Activated CD4-positive, alpha-beta T cell treated with anti-CD3 and anti-CD28 coated beads for 36 hours (primary cell): ENCODE data around the gene TMEM82. TPM values are rescaled to one million over a fixed set of nuclear protein-coding genes. Genes with fewer than 3 reads are reported as not detected.
"Not testable (repeated sequence)": the region's sequence is repeated elsewhere in the genome, so short reads cannot be mapped to it uniquely, and the experiment has no call there.

ENCODE experiments used
- ATAC-seq: fragments of 200-7000 bp; cut with Tn5 transposase; one replicate; pipeline ENCODE4 v1.10.0; 2021; ENCODE audit warnings: mild to moderate bottlenecking, moderate library complexity
- CTCF ChIA-PET: fragments of 350-600 bp; sonication (Branson Sonifier 250); formaldehyde crosslinking; loops from one replicate; lab custom pipeline; 2021; ENCODE audit warnings: antibody characterized with exemption; lab: Charles Lee
- POLR2A ChIA-PET: fragments of 350-600 bp; sonication (Branson Sonifier 250); formaldehyde crosslinking; loops from one replicate; lab custom pipeline; 2021; ENCODE audit warnings: antibody characterized with exemption, inconsistent platforms; lab: Charles Lee
- DNase-seq: peaks from one replicate; pipeline ENCODE4 v3.0.0-alpha.2; 2020
- H3K27ac Mint-ChIP-seq: one replicate; pipeline ENCODE4 v1.8.0; 2021; ENCODE audit warnings: mixed read lengths
- H3K27me3 Mint-ChIP-seq: one replicate; pipeline ENCODE4 v1.8.0; 2021; ENCODE audit warnings: mixed read lengths
- H3K36me3 Mint-ChIP-seq: one replicate; pipeline ENCODE4 v1.8.0; 2021; ENCODE audit warnings: low read depth, mixed read lengths
- H3K4me1 Mint-ChIP-seq: one replicate; pipeline ENCODE4 v1.8.0; 2021; ENCODE audit warnings: mixed read lengths
- H3K4me3 Mint-ChIP-seq: one replicate; pipeline ENCODE4 v1.8.0; 2021; ENCODE audit warnings: mild to moderate bottlenecking, moderate library complexity, mixed read lengths
- H3K9me3 Mint-ChIP-seq: one replicate; pipeline ENCODE4 v1.8.0; 2021; ENCODE audit warnings: low read depth, mixed read lengths
- intact Hi-C, 2 experiments: fragments of 100-400 bp; cut with DNase I in 1 of 2; cut with micrococcal nuclease in 1 of 2; formaldehyde crosslinking; loops; one replicate each; pipeline versions ENCODE4 v1.14.2 to v1.15.1; 2022 to 2024; cut with DNase I, micrococcal nuclease
- total RNA-seq, 2 experiments: library from RNA; stranded (reverse); gene quantifications; one replicate each; pipeline ENCODE4 v1.2.3, GENCODE V29; 2021

Gene TMEM82
- total RNA-seq: not detected

DNA sequence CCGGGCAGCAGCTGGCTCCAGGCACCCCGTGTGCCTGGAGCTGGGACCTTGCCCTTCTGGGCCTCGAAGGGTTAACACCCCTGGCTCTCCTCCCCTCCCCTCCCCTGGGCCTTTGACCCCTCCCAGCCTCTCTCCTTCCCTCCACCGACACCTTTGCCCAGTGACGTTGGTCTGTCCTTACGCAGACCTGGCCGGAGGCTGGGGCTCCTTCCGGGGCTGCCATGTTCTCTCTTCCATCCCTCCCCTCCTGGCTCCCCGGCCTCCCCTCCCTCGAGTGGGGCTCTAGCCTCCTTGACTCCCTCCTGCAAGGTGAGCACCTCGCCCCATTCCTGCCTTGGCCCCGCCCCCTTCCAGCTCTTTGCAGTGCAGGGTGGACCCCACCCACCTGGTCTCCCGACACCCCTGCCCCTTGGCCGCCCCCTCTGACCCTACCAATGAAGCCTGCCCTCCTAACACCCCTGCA, at the start of gene TMEM82:
Gene TMEM82, plus strand, starts transcription at position 161 of the 463 bp plus-strand sequence. Its CDS starts 61 bp downstream, at position 222.
- H3K27me3 Mint-ChIP-seq: no peaks in the 10 kb centered on the region
- CTCF ChIA-PET: no interaction called here

GRCh38 chr1:15693371-15693770, 48.9 kb upstream of the TMEM82 start:
- Mint-ChIP-seq H3K9me3 (no peaks in the 10 kb centered on the region), H3K4me1 (peaks cover 24% of the 10 kb centered on the region), H3K27ac (peak overlapping the region; percentile 58), H3K4me3 (no peak overlapping the region), H3K27me3 (no peaks in the 10 kb centered on the region), H3K36me3 (peaks cover 6% of the 10 kb centered on the region)
- ChIA-PET CTCF (interaction anchor here (0.6 kb wide), 1 partner anchor 493 kb away, joined by 4 read pairs; no protein-coding TSS in a partner anchor), POLR2A (no interaction called here)
- intact Hi-C loops: no loop called here
- ATAC-seq (no peak), DNase-seq (no peak)

More for the DNA sequence above, at the start of gene TMEM82:
- intact Hi-C loops: loop anchor here in 1 of 2 experiments (5.0 kb wide), 1 partner anchor 95 kb away; no protein-coding TSS in a partner anchor
- Mint-ChIP-seq H3K36me3 (no peaks in the 10 kb centered on the region), H3K4me3 (no peak within 1 kb of the TSS), H3K9me3 (no peaks in the 10 kb centered on the region), H3K27ac (no peak within 1 kb of the TSS), H3K4me1 (peaks cover 5% of the 10 kb centered on the region)
- no peak for DNase-seq
- POLR2A ChIA-PET: no interaction called here
- ATAC-seq: no peak

DNA sequence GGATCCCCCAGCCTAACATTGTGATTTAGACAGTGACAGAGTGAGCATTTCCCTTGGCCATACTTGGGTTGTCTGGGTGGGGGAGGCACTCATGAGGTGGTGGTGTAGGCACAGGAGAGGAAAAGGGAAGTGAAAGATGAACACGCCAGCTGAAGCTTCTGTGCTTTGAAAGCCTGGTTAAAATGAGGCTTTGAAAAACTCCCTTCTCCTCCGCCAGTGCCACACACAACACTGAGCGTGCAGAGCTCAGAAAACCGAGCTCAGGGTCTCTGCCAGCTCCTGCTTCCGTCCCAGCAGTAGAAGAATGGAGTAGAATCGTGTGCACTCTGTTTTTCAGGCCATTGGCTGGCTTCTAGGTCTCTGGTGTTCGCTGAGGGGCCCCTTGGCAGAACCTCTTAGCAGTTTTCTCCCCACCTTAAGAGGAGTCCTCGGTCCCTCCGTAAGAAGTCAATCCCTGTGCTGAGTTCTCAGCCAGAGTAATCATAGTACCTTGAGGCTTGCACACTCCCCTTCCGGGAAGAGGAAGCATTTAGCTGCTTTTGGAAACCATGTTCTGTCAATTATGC, 45.3 kb upstream of the TMEM82 start:
- DNase-seq (peak; percentile 68), ATAC-seq (peak; percentile 94)
- peaks cover 7% of the 10 kb centered on the region for H3K36me3 Mint-ChIP-seq
- no peaks in the 10 kb centered on the region for H3K27me3 Mint-ChIP-seq
- ChIA-PET CTCF (interaction anchor here (0.6 to 1.9 kb wide), 8 partner anchors 9 to 373 kb away, joined by 3 to 5 read pairs (median 4); a partner anchor contains a TSS), POLR2A (interaction anchor here (0.9 to 1.4 kb wide), 3 partner anchors 8 to 94 kb away, joined by 3 to 6 read pairs (median 6); no protein-coding TSS in a partner anchor)
- intact Hi-C loops: no loop called here
- H3K27ac Mint-ChIP-seq: peak overlapping the region; percentile 97
- H3K4me3 Mint-ChIP-seq: peak overlapping the region; percentile 68
- no peaks in the 10 kb centered on the region for H3K9me3 Mint-ChIP-seq
- H3K4me1 Mint-ChIP-seq: peaks cover 17% of the 10 kb centered on the region

GRCh38 chr1:15698201-15698600, 44.1 kb upstream of the TMEM82 start:
- H3K36me3 Mint-ChIP-seq: peaks cover 7% of the 10 kb centered on the region
- no peaks in the 10 kb centered on the region for H3K9me3 Mint-ChIP-seq
- ChIA-PET CTCF (interaction anchor here (0.8 to 1.3 kb wide), 5 partner anchors 21 to 112 kb away, joined by 3 to 5 read pairs (median 3); a partner anchor contains a TSS), POLR2A (no interaction called here)
- DNase-seq (no peak), ATAC-seq (no peak)
- H3K4me1 Mint-ChIP-seq: peaks cover 18% of the 10 kb centered on the region
- intact Hi-C loops: no loop called here
- H3K27ac Mint-ChIP-seq: peak overlapping the region; percentile 31
- H3K27me3 Mint-ChIP-seq: no peaks in the 10 kb centered on the region
- H3K4me3 Mint-ChIP-seq: no peak overlapping the region

DNA sequence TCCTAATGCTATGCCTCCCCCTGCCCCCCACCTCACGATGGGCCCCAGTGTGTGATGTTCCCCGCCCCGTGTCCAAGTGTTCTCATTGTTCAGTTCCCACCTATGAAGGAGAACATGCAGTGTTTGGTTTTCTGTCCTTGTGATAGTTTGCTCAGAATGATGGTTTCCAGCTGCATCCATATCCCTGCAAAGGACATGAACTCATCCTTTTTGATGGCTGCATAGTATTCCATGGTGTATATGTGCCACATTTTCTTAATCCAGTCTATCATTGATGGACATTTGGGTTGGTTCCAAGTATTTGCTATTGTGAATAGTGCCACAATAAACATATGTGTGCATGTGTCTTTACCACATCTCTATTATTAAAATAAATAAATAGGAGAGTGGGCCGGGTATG, 43.0 kb upstream of the TMEM82 start:
- intact Hi-C loops, H3K27ac Mint-ChIP-seq, H3K4me3 Mint-ChIP-seq, ATAC-seq, DNase-seq, POLR2A ChIA-PET, H3K9me3 Mint-ChIP-seq, H3K27me3 Mint-ChIP-seq, CTCF ChIA-PET, H3K36me3 Mint-ChIP-seq: not testable (repeated sequence)
- peaks cover 25% of the 10 kb centered on the region for H3K4me1 Mint-ChIP-seq

DNA sequence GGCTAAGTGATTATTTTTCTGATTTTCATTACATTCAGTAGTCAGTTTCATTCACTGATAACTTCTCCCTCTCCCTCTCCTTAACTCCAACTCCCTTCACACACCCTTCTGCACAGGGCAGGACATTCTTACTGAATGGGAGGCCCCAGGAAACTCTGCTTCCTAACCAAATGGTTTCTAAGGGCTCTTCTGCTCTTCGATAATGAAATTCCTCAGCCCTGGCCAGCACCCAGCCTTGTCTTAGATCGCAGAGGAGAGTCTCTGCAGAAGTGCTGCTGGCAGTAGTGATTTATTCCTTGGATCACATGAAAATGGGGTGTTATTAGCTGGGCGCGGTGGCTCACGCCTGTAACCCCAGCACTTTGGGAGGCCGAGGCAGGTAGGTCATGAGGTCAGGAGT, 41.8 kb upstream of the TMEM82 start:
- Mint-ChIP-seq H3K9me3 (no peaks in the 10 kb centered on the region), H3K27me3 (no peaks in the 10 kb centered on the region)

GRCh38 chr1:15701784-15702183, 40.5 kb upstream of the TMEM82 start:
- H3K4me1 Mint-ChIP-seq: peaks cover 20% of the 10 kb centered on the region
- H3K27me3 Mint-ChIP-seq: no peaks in the 10 kb centered on the region
- H3K36me3 Mint-ChIP-seq: peaks cover 15% of the 10 kb centered on the region
- ATAC-seq (no peak), DNase-seq (no peak)
- ChIA-PET POLR2A (no interaction called here), CTCF (no interaction called here)
- intact Hi-C loops: no loop called here
- no peaks in the 10 kb centered on the region for H3K9me3 Mint-ChIP-seq
- no peak overlapping the region for H3K4me3 Mint-ChIP-seq
- H3K27ac Mint-ChIP-seq: no peak overlapping the region

More for the DNA sequence above, 41.8 kb upstream of the TMEM82 start:
- peaks cover 11% of the 10 kb centered on the region for H3K36me3 Mint-ChIP-seq
- peaks cover 25% of the 10 kb centered on the region for H3K4me1 Mint-ChIP-seq
- H3K27ac Mint-ChIP-seq: peak overlapping the region; percentile 58
- ATAC-seq (no peak), DNase-seq (no peak)
- POLR2A ChIA-PET: no interaction called here
- H3K4me3 Mint-ChIP-seq: no peak overlapping the region
- intact Hi-C loops: no loop called here
- CTCF ChIA-PET: no interaction called here

DNA sequence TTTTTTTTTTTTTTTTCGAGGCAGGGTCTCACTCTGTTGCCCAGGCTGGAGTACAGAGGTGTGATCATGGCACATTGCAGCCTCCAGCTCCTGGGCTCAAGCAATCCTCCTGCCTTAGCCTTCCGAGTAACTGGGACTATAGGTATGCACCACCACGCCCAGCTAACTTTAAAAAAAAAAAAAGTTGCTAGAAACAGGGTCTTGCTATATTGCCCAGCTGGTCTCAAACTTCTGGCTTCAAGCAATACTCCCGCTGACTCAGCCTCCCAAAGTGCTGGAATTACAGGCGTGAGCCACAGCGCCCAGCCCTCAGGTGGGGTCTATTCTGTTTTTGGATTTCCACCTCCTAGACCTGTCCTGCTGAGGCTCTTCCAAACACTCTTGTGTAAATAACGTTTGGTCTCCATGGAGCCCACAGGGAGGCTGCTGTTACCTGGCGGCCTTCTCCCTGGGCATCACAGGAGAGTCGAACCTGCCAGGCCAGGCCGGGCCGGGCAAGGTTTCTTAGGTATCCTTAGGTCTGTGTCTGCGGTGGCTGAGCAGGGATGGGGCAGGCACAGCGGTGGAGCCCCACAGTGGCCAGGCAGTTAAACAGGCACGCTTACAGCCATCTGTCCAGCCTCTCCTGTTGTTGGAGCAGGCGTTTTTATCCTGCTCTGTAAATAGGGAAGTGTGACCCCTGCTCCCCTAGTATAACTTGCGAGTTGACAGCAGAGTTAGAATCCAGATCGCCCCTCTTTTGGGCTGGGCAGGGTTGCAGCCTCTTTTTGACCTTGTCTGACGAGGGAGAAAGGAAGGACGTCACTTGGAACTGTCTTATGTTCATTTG, 39.4 kb upstream of the TMEM82 start:
- Mint-ChIP-seq H3K27ac (no peak overlapping the region), H3K27me3 (no peaks in the 10 kb centered on the region), H3K36me3 (peaks cover 15% of the 10 kb centered on the region), H3K4me1 (peaks cover 9% of the 10 kb centered on the region), H3K4me3 (no peak overlapping the region), H3K9me3 (no peaks in the 10 kb centered on the region)
- ChIA-PET CTCF (no interaction called here), POLR2A (no interaction called here)
- ATAC-seq: no peak
- no peak for DNase-seq
- intact Hi-C loops: no loop called here

DNA sequence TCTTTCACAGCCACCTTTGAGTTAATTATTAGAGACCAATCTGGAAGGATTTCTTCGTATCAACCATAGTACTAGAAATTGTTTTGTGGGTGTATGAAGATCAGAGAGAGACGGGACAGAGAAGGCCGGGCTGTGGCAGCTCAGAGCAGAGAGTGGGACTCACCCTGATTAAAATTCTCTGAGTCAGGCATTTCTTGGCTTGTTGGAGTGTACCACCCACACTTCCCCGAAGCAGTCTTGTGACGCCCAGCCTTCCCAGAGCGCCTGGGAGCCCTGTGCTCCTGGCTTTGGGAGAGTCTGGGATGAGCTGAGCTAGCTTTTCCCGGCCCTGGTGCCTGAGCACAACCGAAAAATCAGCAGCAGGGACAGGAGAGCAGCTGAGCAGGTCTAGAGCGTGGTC, 38.7 kb upstream of the TMEM82 start:
- H3K4me1 Mint-ChIP-seq: peaks cover 7% of the 10 kb centered on the region
- CTCF ChIA-PET: interaction anchor here (0.6 kb wide), 1 partner anchor 110 kb away, joined by 3 read pairs; no protein-coding TSS in a partner anchor

GRCh38 chr1:15704526-15705183, 37.6 kb upstream of the TMEM82 start:
- Mint-ChIP-seq H3K27me3 (no peaks in the 10 kb centered on the region), H3K36me3 (peaks cover 12% of the 10 kb centered on the region), H3K4me1 (peaks cover 7% of the 10 kb centered on the region), H3K27ac (no peak overlapping the region), H3K9me3 (no peaks in the 10 kb centered on the region), H3K4me3 (no peak overlapping the region)
- DNase-seq: no peak
- ChIA-PET CTCF (interaction anchor here (1.1 kb wide), 1 partner anchor 20 kb away, joined by 3 read pairs; no protein-coding TSS in a partner anchor), POLR2A (interaction anchor here (0.6 kb wide), 1 partner anchor 14 kb away, joined by 4 read pairs; no protein-coding TSS in a partner anchor)
- intact Hi-C loops: no loop called here
- ATAC-seq: no peak

More for the DNA sequence above, 38.7 kb upstream of the TMEM82 start:
- intact Hi-C loops: no loop called here
- Mint-ChIP-seq H3K9me3 (no peaks in the 10 kb centered on the region), H3K27me3 (no peaks in the 10 kb centered on the region), H3K4me3 (no peak overlapping the region), H3K36me3 (peaks cover 15% of the 10 kb centered on the region), H3K27ac (no peak overlapping the region)
- POLR2A ChIA-PET: no interaction called here
- ATAC-seq (no peak), DNase-seq (no peak)

DNA sequence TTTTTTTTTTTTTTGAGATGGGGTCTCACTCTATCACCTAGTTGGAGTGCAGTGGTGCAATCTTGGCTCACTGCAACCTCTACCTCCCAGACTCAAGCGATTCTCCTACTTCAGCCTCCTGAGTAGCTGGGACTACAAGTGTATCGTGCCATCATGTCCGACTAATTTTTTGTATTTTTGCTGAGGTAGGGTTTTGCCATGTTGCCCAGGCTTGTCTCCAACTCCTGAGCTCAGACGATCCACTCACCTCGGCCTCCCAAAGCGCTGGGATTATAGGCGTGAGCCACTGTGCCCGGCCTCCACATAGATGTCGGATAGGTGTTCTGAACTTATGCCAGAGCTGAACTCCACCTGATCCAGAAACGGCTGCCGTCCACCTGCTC, 37.1 kb upstream of the TMEM82 start:
- intact Hi-C loops: no loop called here
- ChIA-PET CTCF (interaction anchor here (1.1 kb wide), 1 partner anchor 20 kb away, joined by 3 read pairs; no protein-coding TSS in a partner anchor), POLR2A (interaction anchor here (0.6 kb wide), 1 partner anchor 14 kb away, joined by 4 read pairs; no protein-coding TSS in a partner anchor)
- DNase-seq (no peak), ATAC-seq (no peak)
- peaks cover 12% of the 10 kb centered on the region for H3K36me3 Mint-ChIP-seq
- no peak overlapping the region for H3K27ac Mint-ChIP-seq
- H3K27me3 Mint-ChIP-seq: no peaks in the 10 kb centered on the region
- peaks cover 7% of the 10 kb centered on the region for H3K4me1 Mint-ChIP-seq
- H3K4me3 Mint-ChIP-seq: no peak overlapping the region
- no peaks in the 10 kb centered on the region for H3K9me3 Mint-ChIP-seq
